ENCODE measurements around the gene BPGM. TPM values are rescaled to one million over a fixed set of nuclear protein-coding genes. Genes with fewer than 3 reads are reported as not detected.

BPGM gene
- total and polyA plus RNA-seq, 2 donors from 2014 or later, result 21.2 to 53.5 TPM

DNA sequence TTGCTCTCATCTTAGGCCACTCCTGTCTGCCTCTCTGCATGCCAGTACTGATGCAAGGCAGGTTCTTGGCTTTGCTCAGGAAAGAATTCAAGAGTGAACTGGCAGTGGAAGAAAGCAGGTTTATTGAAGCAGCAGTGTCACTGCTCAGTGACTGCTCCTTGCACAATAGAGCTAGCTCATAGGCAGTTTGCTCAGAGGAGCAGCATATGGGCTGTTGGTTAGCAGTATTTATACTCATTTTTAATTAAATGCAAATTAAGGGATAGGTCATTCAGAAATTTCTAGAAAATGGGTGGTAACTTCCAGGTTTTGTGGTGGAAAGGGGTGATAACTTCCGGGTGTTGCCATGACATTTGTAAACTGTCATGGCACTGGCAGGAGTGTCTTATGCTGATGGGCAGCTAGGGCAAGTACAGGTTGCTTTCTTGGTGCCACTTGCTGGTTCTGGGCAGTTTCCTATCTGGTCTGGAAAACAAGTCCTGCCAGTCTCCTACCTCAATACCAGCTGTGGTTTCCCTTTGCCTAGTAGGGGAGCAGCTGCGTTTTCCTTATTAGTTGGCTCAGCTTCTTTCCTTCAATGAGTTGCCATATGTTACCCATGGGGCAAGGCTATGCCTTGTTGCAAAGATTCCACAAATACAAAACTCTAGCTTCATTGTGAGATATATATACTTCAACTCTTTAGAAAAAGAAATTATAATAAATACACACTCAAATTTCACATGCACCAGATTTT lies 68.0 kb downstream of the BPGM start:
- H3K4me3 ChIP-seq (ENCODE audit: low read length in 3 of 3), result no peak overlapping the region
- DNase-seq, result no peak
- no peaks in the 10 kb centered on the region for H3K27me3 ChIP-seq (ENCODE audit: control insufficient read depth, insufficient read depth, low read length)
- no peaks in the 10 kb centered on the region for H3K36me3 ChIP-seq (ENCODE audit: control insufficient read depth in 2 of 3, insufficient read depth in 3 of 3, low read length in 3 of 3)
- TF ChIP-seq, protein P1, sequence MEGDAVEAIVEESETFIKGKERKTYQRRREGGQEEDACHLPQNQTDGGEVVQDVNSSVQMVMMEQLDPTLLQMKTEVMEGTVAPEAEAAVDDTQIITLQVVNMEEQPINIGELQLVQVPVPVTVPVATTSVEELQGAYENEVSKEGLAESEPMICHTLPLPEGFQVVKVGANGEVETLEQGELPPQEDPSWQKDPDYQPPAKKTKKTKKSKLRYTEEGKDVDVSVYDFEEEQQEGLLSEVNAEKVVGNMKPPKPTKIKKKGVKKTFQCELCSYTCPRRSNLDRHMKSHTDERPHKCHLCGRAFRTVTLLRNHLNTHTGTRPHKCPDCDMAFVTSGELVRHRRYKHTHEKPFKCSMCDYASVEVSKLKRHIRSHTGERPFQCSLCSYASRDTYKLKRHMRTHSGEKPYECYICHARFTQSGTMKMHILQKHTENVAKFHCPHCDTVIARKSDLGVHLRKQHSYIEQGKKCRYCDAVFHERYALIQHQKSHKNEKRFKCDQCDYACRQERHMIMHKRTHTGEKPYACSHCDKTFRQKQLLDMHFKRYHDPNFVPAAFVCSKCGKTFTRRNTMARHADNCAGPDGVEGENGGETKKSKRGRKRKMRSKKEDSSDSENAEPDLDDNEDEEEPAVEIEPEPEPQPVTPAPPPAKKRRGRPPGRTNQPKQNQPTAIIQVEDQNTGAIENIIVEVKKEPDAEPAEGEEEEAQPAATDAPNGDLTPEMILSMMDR (IDR thresholded peaks at IDR 0.05; ENCODE audit: borderline replicate concordance, extremely low read depth, insufficient read depth), result no peak
- no peak overlapping the region for H3K9ac ChIP-seq (ENCODE audit: low read length in 3 of 3)
- no peaks in the 10 kb centered on the region for H3K9me3 ChIP-seq (ENCODE audit: control insufficient read depth in 2 of 3, insufficient read depth in 1 of 3, low read length in 3 of 3)
- peaks cover 0 to 4% (median 0%) of the 10 kb centered on the region in 3 donors for H3K4me1 ChIP-seq (ENCODE audit: control insufficient read depth in 2 of 3, insufficient read depth in 2 of 3, low read depth in 1 of 3, low read length in 3 of 3)
- FAIRE-seq, result no peak
- intact Hi-C loops (cut with DNase I), result no loop called here
- H3K27ac ChIP-seq (ENCODE audit: low read depth in 2 of 2, low read length in 2 of 2), result no peak overlapping the region

DNA sequence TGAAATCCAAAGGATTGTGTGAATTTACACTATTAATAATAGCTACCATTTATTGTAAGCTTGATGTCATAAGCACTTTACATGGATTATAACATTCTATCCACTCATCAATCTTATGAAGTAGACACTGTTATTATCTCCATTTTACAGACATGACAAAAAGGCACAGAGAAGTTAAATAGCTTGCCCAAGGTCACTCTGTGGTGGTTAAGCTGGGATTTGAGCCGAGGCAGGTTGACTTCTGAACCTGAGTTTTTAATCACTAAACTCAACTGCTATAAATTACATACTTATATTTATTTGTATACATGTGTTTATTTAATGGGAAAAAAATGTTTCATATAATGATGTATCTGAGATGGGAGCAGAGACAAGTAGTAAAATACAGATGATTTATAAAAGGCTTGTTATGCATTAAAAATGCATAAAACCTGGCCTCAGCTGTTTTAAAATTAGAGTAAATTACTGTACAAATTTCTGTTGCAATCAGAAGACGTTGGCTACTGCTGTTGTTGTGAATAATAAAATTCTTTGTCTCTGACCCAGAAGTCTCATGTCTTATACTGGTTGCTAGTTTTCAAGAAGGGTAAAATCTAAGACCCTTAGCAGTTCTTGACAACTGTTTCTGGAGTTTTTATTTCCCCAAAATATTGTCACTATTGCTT lies 71.7 kb downstream of the BPGM start:
- Histone ChIP-seq H3K27ac (ENCODE audit: low read depth in 2 of 2, low read length in 2 of 2) (no peak overlapping the region), H3K4me1 (ENCODE audit: control insufficient read depth in 2 of 3, insufficient read depth in 2 of 3, low read depth in 1 of 3, low read length in 3 of 3) (peaks cover 0 to 3% (median 0%) of the 10 kb centered on the region in 3 donors), H3K27me3 (ENCODE audit: control insufficient read depth, insufficient read depth, low read length) (no peaks in the 10 kb centered on the region), H3K4me3 (ENCODE audit: low read length in 3 of 3) (no peak overlapping the region), H3K9me3 (ENCODE audit: control insufficient read depth in 2 of 3, insufficient read depth in 1 of 3, low read length in 3 of 3) (no peaks in the 10 kb centered on the region), H3K36me3 (ENCODE audit: control insufficient read depth in 2 of 3, insufficient read depth in 3 of 3, low read length in 3 of 3) (no peaks in the 10 kb centered on the region), H3K9ac (ENCODE audit: low read length in 3 of 3) (no peak overlapping the region)
- no peak for DNase-seq
- TF ChIP-seq, protein P1 (IDR thresholded peaks at IDR 0.05; ENCODE audit: borderline replicate concordance, extremely low read depth, insufficient read depth), result no peak
- FAIRE-seq, result no peak
- intact Hi-C loops (cut with DNase I), result no loop called here

DNA sequence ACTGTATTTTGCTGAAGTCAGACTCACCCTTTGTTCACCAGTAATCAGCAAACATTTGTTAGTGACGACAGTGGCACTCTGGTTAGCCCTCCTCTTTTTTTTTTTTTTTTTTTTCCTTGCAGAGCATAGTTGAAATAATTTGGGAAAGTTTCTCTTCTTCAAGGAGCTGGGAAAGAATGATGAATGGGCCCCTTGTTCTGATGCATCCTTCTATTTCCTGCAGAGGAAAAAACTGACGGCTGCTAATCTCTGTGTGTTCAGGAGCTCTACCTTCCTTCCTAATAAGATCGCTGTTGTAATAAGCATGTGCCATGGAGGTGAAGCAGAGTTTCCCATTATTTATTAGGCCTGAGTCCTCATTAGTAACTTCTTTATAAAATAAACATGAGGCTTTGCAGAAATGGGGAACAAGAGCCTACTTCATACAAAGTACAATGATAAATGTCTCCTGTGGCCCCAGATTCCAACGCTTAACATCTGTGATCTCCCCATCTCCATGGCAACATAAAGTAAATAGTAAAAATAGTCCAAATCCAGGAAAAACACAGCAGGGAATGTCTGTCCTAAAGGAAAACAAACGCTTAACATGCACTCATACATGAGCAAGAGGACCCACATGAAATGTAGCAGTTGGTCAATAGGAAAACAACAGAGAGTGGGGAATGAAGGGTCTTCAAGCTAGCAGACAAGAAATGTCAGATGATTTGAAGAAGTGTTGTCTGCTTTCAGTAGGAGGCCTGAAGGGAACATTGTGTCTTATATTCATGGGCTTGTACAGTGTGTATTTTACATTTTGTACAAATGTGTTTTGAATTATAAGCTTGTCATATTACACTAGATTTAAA lies 73.7 kb downstream of the BPGM start:
- DNase-seq, result peak in 2 of 5 donors; percentile 57 to 77

More for the DNA sequence above, 73.7 kb downstream of the BPGM start:
- Histone ChIP-seq H3K27me3 (ENCODE audit: control insufficient read depth, insufficient read depth, low read length) (no peaks in the 10 kb centered on the region), H3K4me1 (ENCODE audit: control insufficient read depth in 2 of 3, insufficient read depth in 2 of 3, low read depth in 1 of 3, low read length in 3 of 3) (peaks cover 0 to 3% (median 2%) of the 10 kb centered on the region in 3 donors), H3K4me3 (ENCODE audit: low read length in 3 of 3) (no peak overlapping the region), H3K36me3 (ENCODE audit: control insufficient read depth in 2 of 3, insufficient read depth in 3 of 3, low read length in 3 of 3) (no peaks in the 10 kb centered on the region), H3K9me3 (ENCODE audit: control insufficient read depth in 2 of 3, insufficient read depth in 1 of 3, low read length in 3 of 3) (no peaks in the 10 kb centered on the region), H3K27ac (ENCODE audit: low read depth in 2 of 2, low read length in 2 of 2) (peak overlapping the region in 1 of 2 donors; percentile 16), H3K9ac (ENCODE audit: low read length in 3 of 3) (no peak overlapping the region)
- FAIRE-seq, result no peak
- intact Hi-C loops (cut with DNase I), result no loop called here
- TF ChIP-seq, protein P1 (IDR thresholded peaks at IDR 0.05; ENCODE audit: borderline replicate concordance, extremely low read depth, insufficient read depth), result no peak
